Caco-2 (cell line): ENCODE data around the gene FCER2. TPM values are rescaled to one million over a fixed set of nuclear protein-coding genes. Genes with fewer than 3 reads are reported as not detected.

Source experiments
- BruUV-seq: library from RNA; stranded (reverse); fragments of 400-500 nt; replicated peaks from 2 replicates; lab custom pipeline; 2021; lab: Mats Ljungman, UMichigan
- CTCF ChIA-PET: fragments of 300-600 bp; sonication (Branson Sonifier 250); formaldehyde crosslinking; loops from one replicate; lab custom pipeline; 2022; ENCODE audit warnings: antibody characterized with exemption; lab: Charles Lee
- POLR2A ChIA-PET: fragments of 300-600 bp; sonication (Branson Sonifier 250); formaldehyde crosslinking; loops from one replicate; lab custom pipeline; 2022; ENCODE audit warnings: antibody characterized with exemption; lab: Charles Lee
- DNase-seq, 2 experiments: peaks; one replicate each; pipeline versions ENCODE4 v3.0.0 to v3.0.0-alpha.2; 2020 to 2022
- H3K27me3 ChIP-seq: replicated peaks from 2 replicates; pipeline ENCODE4 v1.6.0; 2011; ENCODE audit warnings: low read length; ENCODE audit not compliant: control insufficient read depth, insufficient read depth
- H3K36me3 ChIP-seq: 2 replicates; pipeline ENCODE4 v1.5.1; 2011; ENCODE audit warnings: low read length; ENCODE audit not compliant: control insufficient read depth, insufficient read depth
- H3K4me1 ChIP-seq: fragments of 250-450 bp; sonication (Bioruptor Pico); 2 replicates; pipeline ENCODE4 v1.5.1; 2020; ENCODE audit warnings: mild to moderate bottlenecking
- H3K4me3 ChIP-seq: 2 replicates; pipeline ENCODE4 v1.5.1; 2011; ENCODE audit warnings: low read depth, mild to moderate bottlenecking, control low read depth, low read length
- H3K9me3 ChIP-seq: fragments of 250-450 bp; sonication (Bioruptor Pico); 2 replicates; pipeline ENCODE4 v1.5.1; 2020; ENCODE audit warnings: mild to moderate bottlenecking, moderate library complexity
- H3K27ac Mint-ChIP-seq: one replicate; pipeline ENCODE4 v1.8.0; 2022; ENCODE audit warnings: mixed read lengths; ENCODE audit not compliant: unreplicated experiment
- H3K27me3 Mint-ChIP-seq: one replicate; pipeline ENCODE4 v1.8.0; 2022; ENCODE audit warnings: mixed read lengths; ENCODE audit not compliant: insufficient read depth, unreplicated experiment
- H3K36me3 Mint-ChIP-seq: one replicate; pipeline ENCODE4 v1.8.0; 2022; ENCODE audit warnings: mild to moderate bottlenecking, mixed read lengths; ENCODE audit not compliant: insufficient read depth, unreplicated experiment
- H3K4me1 Mint-ChIP-seq: one replicate; pipeline ENCODE4 v1.8.0; 2022; ENCODE audit warnings: low read depth, mixed read lengths; ENCODE audit not compliant: unreplicated experiment
- H3K4me3 Mint-ChIP-seq: one replicate; pipeline ENCODE4 v1.8.0; 2022; ENCODE audit warnings: mild to moderate bottlenecking, moderate library complexity, mixed read lengths; ENCODE audit not compliant: unreplicated experiment
- H3K9me3 Mint-ChIP-seq: one replicate; pipeline ENCODE4 v1.8.0; 2022; ENCODE audit warnings: mixed read lengths; ENCODE audit not compliant: unreplicated experiment
- intact Hi-C: fragments of 100-400 bp; cut with micrococcal nuclease; formaldehyde crosslinking; loops from one replicate; pipeline ENCODE4 v1.10.0; 2022; ENCODE audit not compliant: unreplicated experiment
- total RNA-seq: library from RNA; stranded (reverse); gene quantifications from 2 replicates; pipeline ENCODE4 v1.2.3, GENCODE V29; 2022
- TF ChIP-seq, protein P1 (sequence below), 2 experiments: fragments of 200-600 bp in 1 of 2; IDR thresholded peaks; 1 replicate in 1 of 2; 2 replicates in 1 of 2; pipeline versions ENCODE4 v1.5.1 to v1.8.0; 2011 to 2022; ENCODE audit warnings: antibody characterized with exemption in 1 of 2, control low read depth in 1 of 2, inconsistent platforms in 1 of 2, low read depth in 1 of 2, low read length in 1 of 2, mild to moderate bottlenecking in 1 of 2, moderate library complexity in 1 of 2; ENCODE audit not compliant: insufficient read depth in 1 of 2, severe bottlenecking in 1 of 2, unreplicated experiment in 1 of 2

FCER2 gene
- total RNA-seq, 1 experiment from 2014 or later = not detected

DNA sequence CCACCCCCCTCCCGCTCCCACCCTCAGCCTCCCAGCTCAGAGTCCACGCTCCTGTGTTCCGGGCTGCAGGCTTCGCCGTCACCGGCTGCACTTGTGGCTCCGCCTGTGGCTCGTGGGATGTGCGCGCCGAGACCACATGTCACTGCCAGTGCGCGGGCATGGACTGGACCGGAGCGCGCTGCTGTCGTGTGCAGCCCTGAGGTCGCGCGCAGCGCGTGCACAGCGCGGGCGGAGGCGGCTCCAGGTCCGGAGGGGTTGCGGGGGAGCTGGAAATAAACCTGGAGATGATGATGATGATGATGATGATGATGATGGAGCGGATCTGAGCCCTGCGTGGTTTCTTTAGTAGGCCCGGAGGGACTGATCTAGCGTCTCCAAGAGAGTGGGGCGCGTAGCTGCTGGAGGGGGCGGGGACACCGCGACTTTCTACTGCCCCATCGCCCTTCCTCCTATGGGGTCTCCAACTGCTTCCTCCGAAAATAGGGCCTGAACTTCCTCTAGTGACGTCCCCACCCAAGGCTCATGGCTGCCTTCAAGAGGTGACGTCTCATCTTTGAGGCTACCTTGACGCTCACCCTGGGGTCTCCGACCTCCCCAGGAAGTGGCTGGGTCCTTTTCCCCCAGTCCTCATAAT is 31.7 kb downstream of the FCER2 start:
- intact Hi-C loops = no loop called here
- peak in 1 of 2 experiments; percentile 37 for DNase-seq

DNA sequence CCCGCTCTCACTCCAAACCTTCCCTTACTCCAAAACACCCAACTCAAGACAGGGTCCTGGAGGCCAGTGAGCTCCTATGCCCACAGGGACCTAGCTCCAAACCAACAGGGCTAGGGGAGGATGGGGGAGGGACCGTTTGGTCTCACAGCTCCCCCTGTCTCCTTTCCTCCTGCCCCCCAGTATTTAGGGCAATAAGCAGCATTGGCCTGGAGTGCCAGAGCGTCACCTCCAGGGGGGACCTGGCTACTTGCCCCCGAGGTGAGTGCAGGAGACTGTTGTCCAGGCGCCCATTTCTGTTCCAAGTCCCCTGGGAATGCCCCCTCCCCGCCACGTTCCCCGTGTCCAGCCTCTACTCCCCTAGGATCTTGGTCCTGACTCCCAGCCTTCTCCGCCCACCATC is 32.3 kb downstream of the FCER2 start:
- H3K27me3 Mint-ChIP-seq = peaks cover 9% of the 10 kb centered on the region
- peak overlapping the region; percentile 78 for H3K4me3 Mint-ChIP-seq
- no peak overlapping the region for H3K27ac Mint-ChIP-seq
- intact Hi-C loops = no loop called here
- no peaks in the 10 kb centered on the region for H3K4me1 Mint-ChIP-seq
- BruUV-seq = no TSS peak
- Histone ChIP-seq H3K4me3 (peak overlapping the region; percentile 34), H3K4me1 (no peaks in the 10 kb centered on the region), H3K27me3 (no peaks in the 10 kb centered on the region), H3K9me3 (no peaks in the 10 kb centered on the region), H3K36me3 (no peaks in the 10 kb centered on the region)
- H3K36me3 Mint-ChIP-seq = peaks cover 16% of the 10 kb centered on the region
- POLR2A ChIA-PET = no interaction called here
- DNase-seq = no peak
- H3K9me3 Mint-ChIP-seq = peaks cover 6% of the 10 kb centered on the region
- CTCF ChIA-PET = interaction anchor here (1.7 kb wide), 1 partner anchor 11 kb away, joined by 9 read pairs; the partner anchor contains the start of gene TRAPPC5
- TF ChIP-seq, protein P1, sequence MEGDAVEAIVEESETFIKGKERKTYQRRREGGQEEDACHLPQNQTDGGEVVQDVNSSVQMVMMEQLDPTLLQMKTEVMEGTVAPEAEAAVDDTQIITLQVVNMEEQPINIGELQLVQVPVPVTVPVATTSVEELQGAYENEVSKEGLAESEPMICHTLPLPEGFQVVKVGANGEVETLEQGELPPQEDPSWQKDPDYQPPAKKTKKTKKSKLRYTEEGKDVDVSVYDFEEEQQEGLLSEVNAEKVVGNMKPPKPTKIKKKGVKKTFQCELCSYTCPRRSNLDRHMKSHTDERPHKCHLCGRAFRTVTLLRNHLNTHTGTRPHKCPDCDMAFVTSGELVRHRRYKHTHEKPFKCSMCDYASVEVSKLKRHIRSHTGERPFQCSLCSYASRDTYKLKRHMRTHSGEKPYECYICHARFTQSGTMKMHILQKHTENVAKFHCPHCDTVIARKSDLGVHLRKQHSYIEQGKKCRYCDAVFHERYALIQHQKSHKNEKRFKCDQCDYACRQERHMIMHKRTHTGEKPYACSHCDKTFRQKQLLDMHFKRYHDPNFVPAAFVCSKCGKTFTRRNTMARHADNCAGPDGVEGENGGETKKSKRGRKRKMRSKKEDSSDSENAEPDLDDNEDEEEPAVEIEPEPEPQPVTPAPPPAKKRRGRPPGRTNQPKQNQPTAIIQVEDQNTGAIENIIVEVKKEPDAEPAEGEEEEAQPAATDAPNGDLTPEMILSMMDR (IDR thresholded peaks at IDR 0.05; ENCODE audit: insufficient read depth in 1 of 2, low read depth in 1 of 2, low read length in 1 of 2, severe bottlenecking in 1 of 2, unreplicated experiment in 1 of 2) = no peak

More for the DNA sequence above, 31.7 kb downstream of the FCER2 start:
- peaks cover 16% of the 10 kb centered on the region for H3K36me3 Mint-ChIP-seq
- Histone ChIP-seq H3K36me3 (no peaks in the 10 kb centered on the region), H3K4me3 (peak overlapping the region; percentile 34), H3K27me3 (no peaks in the 10 kb centered on the region), H3K4me1 (no peaks in the 10 kb centered on the region), H3K9me3 (no peaks in the 10 kb centered on the region)
- H3K27ac Mint-ChIP-seq = no peak overlapping the region
- POLR2A ChIA-PET = no interaction called here
- CTCF ChIA-PET = interaction anchor here (1.1 to 1.7 kb wide), 2 partner anchors 11 kb away, joined by 4 to 9 read pairs; partner anchors contain the start of gene TRAPPC5
- peaks cover 10% of the 10 kb centered on the region for H3K9me3 Mint-ChIP-seq
- BruUV-seq = no TSS peak
- H3K4me3 Mint-ChIP-seq = peak overlapping the region; percentile 78
- no peaks in the 10 kb centered on the region for H3K4me1 Mint-ChIP-seq
- TF ChIP-seq, protein P1 (IDR thresholded peaks at IDR 0.05; ENCODE audit: insufficient read depth in 1 of 2, low read depth in 1 of 2, low read length in 1 of 2, severe bottlenecking in 1 of 2, unreplicated experiment in 1 of 2) = no peak
- peaks cover 10% of the 10 kb centered on the region for H3K27me3 Mint-ChIP-seq

DNA sequence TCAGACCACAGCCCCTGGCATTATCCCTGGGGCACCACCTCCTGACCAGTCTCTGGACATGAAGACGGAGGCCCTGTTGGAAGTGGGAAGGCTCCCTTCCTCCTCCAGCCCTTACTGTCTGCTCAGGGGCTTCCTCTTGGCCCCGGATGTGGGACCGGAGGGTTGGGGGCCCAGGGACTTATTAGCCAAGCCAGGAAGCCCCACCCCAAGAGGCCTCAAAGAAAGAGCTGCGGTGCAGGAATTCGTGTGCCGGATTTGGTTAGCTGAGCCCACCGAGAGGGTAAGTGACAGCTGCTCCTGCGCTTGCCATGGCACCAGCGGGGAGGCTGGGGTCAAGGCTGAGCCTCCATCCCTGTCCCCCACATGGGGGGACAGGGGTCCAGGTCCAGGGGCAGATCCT is 33.1 kb downstream of the FCER2 start, which contains the start of gene RETN:
RETN (plus strand) TSS at position 208 of the 400 bp plus-strand sequence. CDS start 278 bp downstream, outside the sequence.
- CTCF ChIA-PET = interaction anchor here (1.7 kb wide), 1 partner anchor 12 kb away, joined by 9 read pairs; the partner anchor contains the start of gene TRAPPC5
- H3K4me3 Mint-ChIP-seq = peak within 1 kb of the TSS; percentile 78
- Histone ChIP-seq H3K9me3 (no peaks in the 10 kb centered on the region), H3K27me3 (no peaks in the 10 kb centered on the region), H3K36me3 (no peaks in the 10 kb centered on the region), H3K4me1 (no peaks in the 10 kb centered on the region), H3K4me3 (peak within 1 kb of the TSS; percentile 34)
- no TSS peak for BruUV-seq
- POLR2A ChIA-PET = no interaction called here
- no peak within 1 kb of the TSS for H3K27ac Mint-ChIP-seq
- no peaks in the 10 kb centered on the region for H3K4me1 Mint-ChIP-seq
- intact Hi-C loops = no loop called here
- no peak for DNase-seq
- no peaks in the 10 kb centered on the region for H3K9me3 Mint-ChIP-seq
- TF ChIP-seq, protein P1 (IDR thresholded peaks at IDR 0.05; ENCODE audit: insufficient read depth in 1 of 2, low read depth in 1 of 2, low read length in 1 of 2, severe bottlenecking in 1 of 2, unreplicated experiment in 1 of 2) = no peak
- peaks cover 7% of the 10 kb centered on the region for H3K27me3 Mint-ChIP-seq
- H3K36me3 Mint-ChIP-seq = peaks cover 11% of the 10 kb centered on the region
